GM21447 (cell line): Measurements from ENCODE around the gene MAPK14.
"Not testable (repeated sequence)": the region's sequence is repeated elsewhere in the genome, so short reads cannot be mapped to it uniquely, and the experiment has no call there.

Experiments
- ATAC-seq: cut with Tn5 transposase; IDR thresholded peaks from one replicate; pipeline ENCODE4 v1.9.1; 2021; ENCODE audit not compliant: unreplicated experiment

Gene MAPK14

GRCh38 chr6:36068586-36068985 is 41.0 kb downstream of the MAPK14 start:
- ATAC-seq, result no peak

- ATAC-seq, result no peak
Observed at GRCh38 chr6:36069573-36069972, 42.0 kb downstream of the MAPK14 start.

- no peak for ATAC-seq
Observed at GRCh38 chr6:36070252-36070651, 42.6 kb downstream of the MAPK14 start.

- ATAC-seq, result no peak
Observed at GRCh38 chr6:36071281-36071680, 43.7 kb downstream of the MAPK14 start.

- no peak for ATAC-seq
Observed at GRCh38 chr6:36071714-36072113, 44.1 kb downstream of the MAPK14 start.

- ATAC-seq, result no peak
Observed at GRCh38 chr6:36072681-36073080, 45.1 kb downstream of the MAPK14 start.

- no peak for ATAC-seq
Observed at GRCh38 chr6:36073587-36073986, 46.0 kb downstream of the MAPK14 start.

GRCh38 chr6:36075656-36076055 is 48.0 kb downstream of the MAPK14 start:
- no peak for ATAC-seq

GRCh38 chr6:36076178-36077063 is 48.8 kb downstream of the MAPK14 start:
- no peak for ATAC-seq

- no peak for ATAC-seq
Observed at GRCh38 chr6:36078159-36078558, 50.6 kb downstream of the MAPK14 start.

- no peak for ATAC-seq
Observed at GRCh38 chr6:36079601-36080000, 52.0 kb downstream of the MAPK14 start.

- no peak for ATAC-seq
Observed at GRCh38 chr6:36082318-36082717, 54.7 kb downstream of the MAPK14 start.

GRCh38 chr6:36083446-36083845 is 55.8 kb downstream of the MAPK14 start:
- ATAC-seq, result no peak

GRCh38 chr6:36088204-36088603 is 60.6 kb downstream of the MAPK14 start:
- not testable (repeated sequence) for ATAC-seq

GRCh38 chr6:36089048-36089447 is 61.4 kb downstream of the MAPK14 start:
- ATAC-seq, result no peak

GRCh38 chr6:36094238-36094637 is 66.6 kb downstream of the MAPK14 start:
- ATAC-seq, result no peak

- no peak for ATAC-seq
Observed at GRCh38 chr6:36094753-36095496, 67.3 kb downstream of the MAPK14 start.

- ATAC-seq, result no peak
Observed at GRCh38 chr6:36095497-36096391, 68.1 kb downstream of the MAPK14 start.

GRCh38 chr6:36098253-36098919 is 70.8 kb downstream of the MAPK14 start:
- ATAC-seq, result no peak

- no peak for ATAC-seq
Observed at GRCh38 chr6:36098920-36099647, 71.5 kb downstream of the MAPK14 start.
